HS-5 (cell line): Measurements from ENCODE around the gene PIGM.

Source experiments
- DNase-seq: peaks from one replicate; pipeline ENCODE4 v3.0.0-alpha.2; 2012; ENCODE audit warnings: low read depth

PIGM gene

GRCh38 chr1:160031365-160032164 lies at the start of gene PIGM:
TSS of gene PIGM (minus strand) at chr1:160031990. CDS start at chr1:160031739, 251 bp downstream.
- peak; percentile 65 for DNase-seq

- no peak for DNase-seq
Observed at GRCh38 chr1:160081261-160081936, 49.6 kb upstream of the PIGM start, which contains the start of gene KCNJ9. TSS of gene KCNJ9 (plus strand) at chr1:160081538. CDS start at chr1:160084031, 2,493 bp downstream.

GRCh38 chr1:160080381-160081100 lies 48.8 kb upstream of the PIGM start:
- no peak for DNase-seq

DNA sequence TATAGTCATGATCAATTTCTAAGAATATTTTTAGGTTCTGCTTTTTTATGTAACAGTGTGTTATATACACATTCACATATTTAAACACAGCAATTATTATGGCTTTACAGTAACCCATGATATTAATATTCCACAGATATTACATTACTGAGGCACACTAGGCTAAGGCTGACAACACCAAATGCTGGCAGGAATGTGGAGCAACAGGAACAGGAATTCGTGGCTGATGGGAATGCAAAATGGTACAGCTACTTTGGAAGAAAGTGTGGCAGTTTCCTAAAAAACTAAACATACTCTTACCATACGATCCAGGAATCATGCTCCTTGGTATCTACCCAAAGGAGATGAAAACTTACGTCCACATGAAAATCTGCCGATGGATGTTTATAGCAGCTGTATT lies 47.7 kb upstream of the PIGM start:
- no peak for DNase-seq

DNA sequence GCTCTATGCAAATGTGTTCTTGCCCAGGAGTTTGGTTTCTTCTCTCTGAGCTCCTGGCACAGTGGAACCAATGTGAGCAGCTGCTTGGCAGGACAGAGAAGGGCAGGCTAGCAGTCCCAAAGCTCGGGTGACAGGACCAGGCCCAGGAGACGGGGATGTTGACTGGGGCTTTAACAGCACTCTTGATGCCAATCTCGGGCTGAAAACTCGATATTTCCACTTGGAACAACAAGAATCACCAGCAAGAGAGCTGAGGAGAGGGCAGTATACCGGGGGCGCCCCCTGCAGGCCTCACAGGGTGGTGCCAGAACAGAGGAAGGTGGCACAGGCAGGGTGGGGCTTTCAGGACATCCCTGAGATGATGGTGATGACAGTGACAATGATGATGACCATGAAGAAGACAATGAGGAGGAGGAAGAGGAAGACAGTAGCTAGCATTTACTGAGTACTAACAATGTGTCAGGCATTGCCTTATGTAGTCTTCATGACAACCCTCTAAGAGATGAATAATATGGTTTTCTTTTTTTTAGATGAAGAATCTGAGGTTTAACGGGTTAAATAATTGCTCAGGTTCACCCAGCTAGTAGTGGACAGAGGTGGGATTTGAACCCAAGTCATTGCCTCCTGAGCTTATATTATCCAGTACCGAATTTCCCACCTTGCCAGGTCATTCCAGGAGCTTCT lies 46.9 kb upstream of the PIGM start:
- DNase-seq, result no peak

- no peak for DNase-seq
Observed at GRCh38 chr1:160077486-160077885, 45.7 kb upstream of the PIGM start.

GRCh38 chr1:160076295-160076694 lies 44.5 kb upstream of the PIGM start:
- no peak for DNase-seq

DNA sequence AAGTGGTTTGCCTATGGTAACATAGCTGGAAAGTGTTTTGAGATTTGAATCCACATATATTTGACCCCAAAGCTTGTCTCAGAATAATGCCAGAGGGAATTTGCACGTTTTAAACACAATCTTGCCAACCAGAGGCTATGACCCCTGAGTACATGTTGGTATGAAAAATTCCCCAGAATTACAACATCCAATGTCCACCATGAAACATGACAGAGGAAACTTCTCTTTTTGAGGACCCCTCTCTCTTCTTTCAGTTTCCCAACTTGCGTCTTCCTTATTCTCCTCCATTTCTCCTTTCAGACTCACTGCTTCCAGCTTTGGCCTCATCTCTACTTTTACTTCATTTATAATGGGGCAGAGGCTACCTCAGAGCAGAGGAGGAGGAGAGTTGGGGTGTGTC lies 44.0 kb upstream of the PIGM start:
- DNase-seq, result no peak

DNA sequence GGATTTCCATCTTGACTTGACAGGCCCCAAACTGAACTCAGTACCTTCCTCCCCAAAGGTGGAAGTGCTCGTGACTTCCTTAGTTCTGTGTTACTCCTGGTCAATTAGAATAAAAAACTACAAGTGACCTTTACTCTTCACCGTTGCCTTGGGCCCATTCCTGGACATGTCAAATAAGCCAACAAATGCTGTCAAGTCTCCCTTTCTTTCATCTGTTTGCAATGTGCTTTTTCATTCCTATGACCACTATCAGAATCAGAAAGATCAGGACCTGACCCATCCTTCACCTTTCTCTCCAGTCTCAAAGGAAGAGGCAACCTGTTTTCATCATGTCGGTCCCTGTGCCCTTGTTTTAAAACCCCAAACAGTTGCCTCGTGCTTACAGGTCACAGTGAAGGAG lies 43.1 kb upstream of the PIGM start:
- DNase-seq, result no peak

DNA sequence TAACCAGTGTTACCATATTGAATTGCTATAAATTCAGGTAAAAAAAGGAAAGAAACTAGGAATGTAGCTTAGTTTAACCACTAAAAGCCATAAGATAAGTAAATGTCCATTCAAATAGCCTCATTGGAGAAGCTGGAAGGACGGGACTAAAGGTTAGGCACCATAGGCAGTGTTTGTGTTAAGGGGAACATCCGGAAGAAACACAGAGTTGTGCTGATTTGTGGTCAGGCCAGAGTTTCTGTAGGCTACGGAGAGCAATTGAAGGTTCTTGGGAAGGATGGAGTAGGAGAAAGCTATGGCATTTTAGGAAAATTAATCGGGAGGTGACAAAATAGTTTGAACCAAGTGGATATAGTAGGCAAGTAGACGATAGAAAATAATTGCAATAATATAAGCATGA lies 39.5 kb upstream of the PIGM start:
- no peak for DNase-seq

- peak; percentile 29 for DNase-seq
Observed at GRCh38 chr1:160070243-160071163, 38.7 kb upstream of the PIGM start.

DNA sequence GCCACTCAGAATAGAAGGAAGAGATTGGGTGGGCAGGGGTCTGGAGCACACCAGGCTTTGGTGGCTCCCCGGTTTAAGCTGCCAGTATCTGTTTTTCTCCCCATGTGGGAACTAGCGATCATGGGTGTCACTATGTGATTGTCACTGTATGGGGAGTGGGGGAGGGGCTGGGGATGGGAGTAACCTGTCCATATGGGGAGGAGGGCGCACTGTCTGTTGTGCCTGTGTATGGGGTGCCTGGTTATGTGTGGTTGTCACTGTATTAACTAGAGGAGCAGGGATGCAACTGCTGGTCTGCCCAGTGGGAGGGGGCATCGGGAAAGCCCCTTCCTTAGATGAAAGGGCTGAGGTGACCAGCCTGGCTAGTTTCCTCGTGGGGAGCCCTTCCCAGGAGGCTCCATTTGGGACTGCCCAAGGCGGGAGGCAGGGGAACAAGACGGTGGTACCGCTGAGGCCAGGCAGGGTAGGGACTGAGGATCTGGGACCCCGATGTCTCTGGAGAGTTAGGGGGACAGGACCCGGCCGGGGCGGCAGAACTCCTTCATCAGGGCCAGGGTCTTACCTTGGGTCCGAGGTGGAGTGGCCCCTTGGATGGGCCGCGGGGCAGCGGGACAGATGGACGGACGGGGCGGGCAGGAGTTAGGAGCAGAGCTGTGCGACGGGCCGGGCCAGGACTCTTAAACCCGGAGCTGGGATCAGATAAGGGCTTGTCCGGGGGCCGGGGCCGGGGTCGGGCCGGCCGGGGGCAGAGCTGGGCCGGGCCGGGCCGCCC lies 37.9 kb upstream of the PIGM start, which contains the start of gene KCNJ10:
Gene KCNJ10 (minus strand): TSS at position 701 of the 772 bp plus-strand sequence. CDS start 27,628 bp downstream, outside the sequence.
- DNase-seq, result no peak

GRCh38 chr1:160068225-160068624 lies 36.4 kb upstream of the PIGM start:
- no peak for DNase-seq

DNA sequence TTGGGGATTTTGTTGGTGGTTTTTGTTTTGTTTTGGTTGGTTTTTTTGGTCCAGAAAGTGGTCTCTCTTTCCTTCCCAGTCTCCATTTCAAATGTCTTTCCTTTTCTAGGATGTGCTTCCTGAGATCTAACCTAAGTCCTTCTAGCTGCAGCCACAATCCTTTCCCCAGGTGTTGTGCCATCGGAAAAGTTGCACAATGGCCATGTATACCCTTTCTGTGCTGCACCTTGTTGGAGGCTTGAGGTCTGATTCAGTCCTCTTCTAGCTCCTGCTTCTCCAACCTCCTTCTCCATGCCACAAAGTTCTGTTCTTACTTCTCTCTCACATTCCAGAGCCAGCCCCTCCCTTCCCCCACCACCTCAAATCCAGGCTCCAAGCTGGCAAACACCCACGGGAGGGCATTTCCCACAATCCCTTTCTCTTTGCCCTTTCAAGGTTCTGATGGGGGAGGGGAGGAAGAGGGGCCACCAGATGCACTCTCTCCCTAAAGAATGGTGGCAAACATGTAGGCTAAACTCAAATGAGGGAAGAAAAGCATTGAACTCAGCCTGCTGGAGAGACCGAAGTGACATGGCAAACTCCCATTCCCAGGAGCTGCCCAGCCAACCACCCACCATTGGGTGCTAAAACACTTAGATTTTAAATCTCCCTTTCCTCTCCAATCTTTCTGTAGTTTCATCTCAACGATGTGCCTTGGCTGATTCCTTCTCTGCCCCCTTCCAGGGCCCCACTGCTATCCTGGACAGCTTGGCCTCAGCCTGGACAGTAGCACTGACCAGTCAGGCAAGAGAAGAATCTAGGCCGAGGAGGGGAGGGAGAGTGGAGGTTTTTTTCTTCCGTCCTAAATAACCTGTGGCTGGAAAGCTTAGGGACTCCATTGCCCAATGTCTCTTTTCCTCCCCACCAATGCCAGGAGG lies 35.3 kb upstream of the PIGM start:
- no peak for DNase-seq

- no peak for DNase-seq
Observed at GRCh38 chr1:160064746-160065145, 33.0 kb upstream of the PIGM start.

DNA sequence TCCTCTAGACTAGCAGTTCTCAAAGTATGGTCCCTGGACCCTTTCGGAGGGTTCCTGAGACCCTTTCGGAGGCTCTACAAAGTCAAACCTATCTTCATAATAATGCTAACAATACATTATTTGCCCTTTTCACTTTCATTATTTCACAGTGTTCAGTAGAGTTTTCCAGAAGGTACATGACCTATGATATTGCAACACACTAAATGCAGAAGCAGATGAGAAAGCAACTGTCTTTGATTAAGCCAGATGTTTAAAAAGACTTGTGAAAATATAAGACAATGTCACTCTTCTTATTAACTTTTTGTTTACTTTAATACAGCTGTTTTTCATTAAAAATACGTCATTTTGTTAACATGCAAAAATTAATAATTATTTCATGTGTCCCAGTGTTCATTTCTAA lies 32.4 kb upstream of the PIGM start:
- no peak for DNase-seq

- DNase-seq, result no peak
Observed at GRCh38 chr1:160063176-160063575, 31.4 kb upstream of the PIGM start.

DNA sequence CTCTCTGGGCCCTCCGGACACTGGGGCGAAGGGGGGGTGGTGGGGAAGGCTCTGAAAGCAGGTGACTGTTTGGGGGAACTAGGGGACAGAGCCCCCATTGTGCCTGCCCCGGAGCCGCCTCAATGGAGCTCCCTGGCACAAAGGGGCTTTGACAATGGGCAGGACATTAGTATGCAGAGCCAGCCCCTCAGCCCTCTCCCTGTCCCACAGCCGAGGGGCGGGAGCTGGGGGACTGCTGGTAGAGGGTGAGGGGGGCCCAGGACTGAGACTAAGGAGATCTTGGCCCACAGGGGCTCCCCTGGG lies 30.4 kb upstream of the PIGM start:
- no peak for DNase-seq
